Anterior cingulate cortex (tissue), 58 donors: ENCODE results near the gene MAN2A1.
A peak's percentile ranks its signal among the peaks of the same experiment; 100 is the strongest.

Experiments
- DNase-seq, 58 donors: peaks; one replicate each; lab custom pipeline; 2025; lab: John Stamatoyannopoulos, UW

MAN2A1 gene

DNA sequence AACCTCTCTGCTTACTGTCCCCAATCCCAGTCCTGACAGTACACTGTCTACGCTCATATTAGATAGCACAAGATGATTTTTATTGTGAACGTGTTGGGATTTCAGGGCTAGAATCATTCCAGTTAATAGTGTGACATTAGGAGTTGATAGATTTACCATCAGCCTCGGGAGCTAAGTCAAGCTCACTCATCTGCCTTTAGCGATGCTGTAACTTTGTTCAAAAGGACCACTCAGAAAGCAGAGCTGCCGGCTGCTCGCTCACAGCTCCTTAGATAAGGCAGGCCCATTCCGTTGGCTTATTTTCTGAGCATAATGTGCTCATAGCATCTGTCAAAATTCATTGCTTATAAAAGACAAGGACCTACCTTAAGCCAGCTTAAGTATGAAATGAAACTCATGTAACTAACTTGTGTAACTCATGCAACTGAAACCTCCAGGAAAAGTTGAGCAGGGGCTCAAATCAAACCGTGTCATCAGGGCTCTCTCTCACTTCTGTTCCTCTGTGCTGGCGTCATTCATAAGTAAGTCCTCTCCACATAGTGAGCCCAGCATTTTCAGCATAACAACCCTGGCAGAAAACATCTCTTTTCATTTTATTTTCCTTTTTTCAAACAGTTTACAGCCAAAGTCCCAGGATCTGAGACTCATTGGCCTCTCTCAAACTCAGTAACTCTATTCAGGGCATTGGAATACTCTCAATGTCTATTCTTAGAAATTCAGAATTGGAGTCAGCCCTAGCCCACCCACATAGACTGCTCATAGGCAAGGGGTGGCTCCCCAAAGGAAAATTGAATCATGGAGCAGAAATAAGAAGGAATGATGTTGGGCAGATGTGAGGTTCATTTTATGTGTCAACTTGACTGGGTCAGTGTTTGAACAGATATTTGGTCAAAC lies 208.8 kb downstream of the MAN2A1 start:
- DNase-seq = no peak

DNA sequence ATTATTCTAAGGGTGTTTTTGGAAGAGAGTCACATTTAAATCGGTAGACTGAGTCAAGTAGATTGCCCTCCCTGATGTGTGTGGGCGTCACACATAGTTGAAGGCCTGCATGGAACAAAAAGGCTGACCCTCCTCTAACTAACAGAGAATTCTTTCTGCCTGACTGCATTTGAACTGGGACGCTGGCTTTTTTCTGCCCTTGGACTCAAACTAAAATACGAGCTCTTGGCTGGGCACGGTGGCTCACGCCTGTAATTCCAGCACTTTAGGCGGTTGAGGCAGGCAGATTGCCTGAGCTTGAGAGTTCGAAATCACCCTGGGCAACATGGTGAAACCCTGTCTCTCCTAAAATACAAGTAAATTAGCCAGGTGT lies 209.4 kb downstream of the MAN2A1 start:
- DNase-seq = no peak

GRCh38 chr5:109900461-109900860 lies 210.7 kb downstream of the MAN2A1 start:
- DNase-seq = no peak

DNA sequence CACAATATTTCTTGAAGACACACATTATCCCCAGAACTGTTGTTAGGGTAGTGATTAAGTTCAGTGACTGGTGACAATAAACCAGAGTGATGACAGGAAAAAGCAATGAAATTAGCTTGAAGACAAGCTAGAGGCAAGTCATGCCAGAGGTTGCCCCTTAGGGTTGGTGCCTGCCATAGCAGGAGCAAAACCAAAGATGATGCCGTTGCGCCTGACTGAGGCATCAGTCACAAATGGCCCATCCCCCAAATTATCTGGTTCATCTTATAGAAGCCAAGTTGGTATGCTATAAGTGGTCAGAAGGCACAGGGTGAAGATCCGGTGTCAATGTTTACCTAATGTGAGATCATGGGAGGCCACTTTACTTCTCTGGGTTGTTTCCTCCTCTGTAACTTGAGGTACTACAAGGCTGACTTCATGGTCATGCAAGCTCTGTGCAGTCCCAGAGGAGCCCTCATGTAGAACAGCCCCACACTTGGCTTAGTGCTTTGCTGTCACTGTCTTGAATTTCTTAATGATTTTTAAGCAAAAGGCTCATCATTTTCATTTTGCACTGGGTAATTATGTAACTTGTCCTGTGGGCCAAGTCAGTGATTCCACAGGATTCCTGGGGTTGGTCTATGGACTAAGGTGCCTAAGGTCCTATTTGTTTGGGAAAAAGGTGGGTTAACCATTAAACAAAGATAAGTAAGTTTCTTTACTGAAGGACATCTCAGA lies 211.3 kb downstream of the MAN2A1 start:
- no peak for DNase-seq

- DNase-seq = no peak
These were observed 211.9 kb downstream of the MAN2A1 start for GRCh38 chr5:109901628-109901981.

DNA sequence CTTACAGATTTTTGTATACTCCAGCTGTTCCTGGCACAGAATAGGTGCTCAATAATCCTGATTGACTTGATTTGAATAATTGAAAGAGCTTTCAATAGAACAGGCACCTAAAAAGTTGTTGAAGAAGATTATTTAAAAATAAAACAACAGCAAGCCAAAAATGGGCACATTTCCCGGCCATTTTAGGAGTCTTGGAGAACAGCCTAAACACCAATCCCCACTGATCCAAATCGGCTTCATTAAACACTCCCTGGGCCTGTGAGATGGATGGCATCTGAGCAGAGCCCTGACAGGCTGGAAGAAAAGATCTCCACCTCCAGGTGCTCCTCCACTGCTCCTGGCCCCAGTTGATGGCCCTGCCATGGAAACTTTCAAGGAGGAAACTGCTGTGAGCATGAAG lies 213.3 kb downstream of the MAN2A1 start:
- peak in 1 of 58 donors; percentile 15 for DNase-seq

- no peak for DNase-seq
These were observed 216.2 kb downstream of the MAN2A1 start for GRCh38 chr5:109905906-109906305.

DNA sequence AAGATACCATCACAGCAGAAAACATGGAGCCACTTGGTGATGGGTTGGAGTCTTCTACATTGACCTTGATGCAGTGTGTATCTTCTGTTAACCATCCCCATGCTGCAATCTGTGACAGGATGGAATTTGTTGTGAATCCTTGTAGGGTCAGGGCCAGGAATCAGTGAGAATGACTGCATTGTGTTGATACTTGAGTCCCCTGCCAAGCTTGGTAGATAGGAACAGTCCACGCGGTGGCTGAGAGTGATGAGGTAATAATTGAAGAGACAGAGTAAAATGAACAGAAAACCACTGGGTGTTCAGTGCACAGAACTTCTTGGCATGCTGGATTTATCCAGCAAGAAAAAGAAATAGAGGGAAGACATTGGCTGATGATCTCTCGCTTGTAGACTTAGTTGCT lies 217.5 kb downstream of the MAN2A1 start:
- DNase-seq = peak in 1 of 58 donors; percentile 19

DNA sequence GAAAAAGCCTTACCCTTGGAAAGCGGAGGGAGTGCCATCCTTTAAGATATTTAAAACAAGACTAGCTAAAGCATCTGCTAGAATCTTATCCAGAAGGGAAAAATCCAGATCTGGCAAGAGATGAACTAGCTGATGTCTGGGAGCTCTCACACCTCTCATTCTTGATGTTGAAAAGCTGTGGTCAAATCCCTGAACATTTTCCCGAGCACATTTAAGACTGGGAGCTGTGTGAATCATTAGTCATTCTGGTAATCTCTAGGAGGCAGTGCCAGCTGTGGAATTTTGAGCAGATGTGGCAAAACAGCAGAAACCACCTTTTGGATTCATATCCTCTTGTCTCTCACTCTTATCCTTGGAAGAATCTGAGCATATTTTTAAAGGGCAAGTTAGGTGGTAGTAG lies 218.0 kb downstream of the MAN2A1 start:
- DNase-seq = peak in 3 of 58 donors; percentile 3 to 43 (median 24)

DNA sequence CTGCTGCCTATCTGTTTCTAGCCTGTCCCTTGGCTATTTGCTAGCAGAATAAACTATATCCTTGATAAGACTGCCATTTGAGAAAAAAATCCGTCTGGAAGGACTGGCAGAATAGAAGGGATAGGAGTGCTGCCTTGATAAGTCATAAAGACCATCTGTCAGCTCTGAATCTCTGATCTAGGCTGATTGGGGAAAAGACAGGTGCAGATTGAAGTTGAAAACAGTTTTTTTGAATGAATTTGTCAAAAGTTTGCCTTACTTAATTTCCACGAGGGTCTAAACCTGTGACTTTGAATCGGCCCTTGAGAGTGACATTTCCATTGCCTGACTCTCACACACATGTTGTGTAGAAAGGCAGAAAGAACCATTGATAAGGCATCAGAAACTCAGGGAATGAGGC lies 218.6 kb downstream of the MAN2A1 start:
- DNase-seq = no peak

GRCh38 chr5:109910874-109911273 lies 221.1 kb downstream of the MAN2A1 start:
- DNase-seq = no peak

DNA sequence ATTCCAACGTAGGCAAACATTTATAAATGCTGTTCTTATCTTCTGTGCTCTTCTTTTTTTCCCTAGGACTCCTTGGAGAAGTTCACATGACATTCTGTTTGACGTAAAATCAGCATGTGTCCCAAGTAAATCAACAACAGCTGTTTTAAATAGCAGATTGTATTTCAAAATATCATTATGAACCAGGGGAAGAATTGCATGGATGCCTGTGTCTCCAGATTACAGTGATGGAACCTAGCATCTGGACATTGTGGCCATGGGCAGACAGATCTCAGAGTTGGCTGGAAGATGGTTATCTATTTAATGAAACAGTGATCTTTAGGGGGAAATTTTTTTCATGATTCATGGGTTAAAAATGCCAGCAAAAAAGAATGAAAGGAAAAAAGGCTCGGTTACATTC lies 222.0 kb downstream of the MAN2A1 start:
- DNase-seq = no peak

GRCh38 chr5:109914906-109915305 lies 225.2 kb downstream of the MAN2A1 start:
- no peak for DNase-seq

DNA sequence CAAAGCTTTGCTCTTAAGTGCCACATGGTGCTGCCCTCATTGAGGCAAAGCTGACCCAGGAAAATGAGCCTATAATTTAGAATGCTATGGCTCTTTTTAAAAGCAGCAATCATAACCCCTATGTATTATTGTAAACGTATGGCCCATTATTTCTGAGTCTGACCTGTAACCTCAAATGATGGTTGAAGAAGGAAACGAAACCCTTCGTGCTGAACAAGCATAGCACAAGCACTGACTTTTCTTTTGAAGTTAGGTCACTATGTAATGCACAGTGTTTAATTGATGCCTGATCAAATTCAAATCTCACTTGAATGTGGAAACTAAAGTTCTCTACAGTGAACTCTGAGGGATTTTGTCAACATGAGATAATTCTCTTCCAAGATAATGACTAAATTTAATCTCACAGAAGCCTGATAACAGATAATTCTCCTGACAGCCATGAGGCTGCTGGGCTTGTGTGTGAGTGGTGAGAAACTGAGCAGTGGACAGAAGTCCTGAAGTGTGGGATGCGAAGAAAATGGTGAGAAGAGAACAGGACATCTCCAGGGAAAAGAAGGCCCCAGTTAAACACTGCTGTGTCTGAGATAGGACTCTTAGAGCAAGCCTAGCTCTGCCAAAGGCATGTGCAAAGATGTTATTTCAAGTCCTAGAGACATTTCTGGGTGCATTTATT lies 226.9 kb downstream of the MAN2A1 start:
- DNase-seq = no peak
